Right atrium auricular region (tissue), 2 donors: ENCODE measurements around the gene PAXX. TPM values are rescaled to one million over a fixed set of nuclear protein-coding genes. Genes with fewer than 3 reads are reported as not detected.
A peak's percentile ranks its signal among the peaks of the same experiment; 100 is the strongest.

Experiments
- DNase-seq: peaks from one replicate; pipeline ENCODE4 v3.0.0-alpha.2; 2019; ENCODE audit warnings: low spot score
- H3K27ac ChIP-seq, 2 donors: fragments of 200-600 bp; sonication (generic); 1 replicate in 1 of 2; 2 replicates in 1 of 2; pipeline ENCODE4 v1.5.1; 2016 to 2019
- H3K27me3 ChIP-seq, 2 donors: fragments of 200-600 bp; sonication (generic); one replicate each; pipeline versions ENCODE4 v1.5.1 to v1.6.0; 2017 to 2019
- H3K36me3 ChIP-seq: fragments of 200-600 bp; sonication (generic); one replicate; pipeline ENCODE4 v1.5.1; 2016
- H3K4me1 ChIP-seq, 2 donors: fragments of 200-600 bp; sonication (generic); one replicate each; pipeline versions ENCODE4 v1.5.1 to v1.6.0; 2017 to 2019
- H3K4me3 ChIP-seq, 2 donors: fragments of 200-600 bp; sonication (generic); 1 replicate in 1 of 2; 2 replicates in 1 of 2; pipeline ENCODE4 v1.5.1; 2017 to 2019; ENCODE audit warnings: mild to moderate bottlenecking in 1 of 2, moderate library complexity in 1 of 2
- H3K9me3 ChIP-seq, 2 donors: fragments of 200-600 bp; sonication (generic); one replicate each; pipeline ENCODE4 v1.5.1; 2019
- CTCF ChIP-seq, 2 donors: fragments of 200-600 bp; sonication (generic); IDR thresholded peaks; one replicate each; pipeline ENCODE4 v1.5.1; 2019; ENCODE audit warnings: antibody characterized with exemption in 2 of 2
- total RNA-seq, 2 donors: library from RNA; depleted of rRNA; stranded (reverse); fragments of >200 nt; gene quantifications; one replicate each; pipeline ENCODE4 v1.1.0, GENCODE V29; 2016

PAXX gene
- total RNA-seq, 2 donors from 2014 or later, result 27.4 to 37.5 TPM

- no peak for TF ChIP-seq CTCF (IDR thresholded peaks at IDR 0.05)
- H3K36me3 ChIP-seq, result no peaks in the 10 kb centered on the region
- peak overlapping the region; percentile 5 to 32 for H3K4me3 ChIP-seq
- H3K9me3 ChIP-seq, result no peaks in the 10 kb centered on the region
- no peak for DNase-seq
- no peaks in the 10 kb centered on the region for H3K27me3 ChIP-seq
- H3K27ac ChIP-seq, result no peak overlapping the region
- peaks cover 0 to 58% of the 10 kb centered on the region in 2 donors for H3K4me1 ChIP-seq
Measured at GRCh38 chr9:136985027-136985602, 7.1 kb upstream of the PAXX start.

GRCh38 chr9:136985853-136986252 is 6.4 kb upstream of the PAXX start:
- Histone ChIP-seq H3K27me3 (no peaks in the 10 kb centered on the region), H3K9me3 (no peaks in the 10 kb centered on the region), H3K36me3 (no peaks in the 10 kb centered on the region), H3K4me1 (peaks cover 0 to 50% of the 10 kb centered on the region in 2 donors), H3K4me3 (peak overlapping the region; percentile 6 to 32), H3K27ac (no peak overlapping the region)
- DNase-seq, result no peak
- TF ChIP-seq CTCF (IDR thresholded peaks at IDR 0.05), result no peak

GRCh38 chr9:136988872-136989271 is 3.4 kb upstream of the PAXX start:
- H3K4me1 ChIP-seq, result peaks cover 0 to 42% of the 10 kb centered on the region in 2 donors
- H3K4me3 ChIP-seq, result no peak overlapping the region
- H3K27ac ChIP-seq, result no peak overlapping the region
- H3K36me3 ChIP-seq, result no peaks in the 10 kb centered on the region
- no peak for DNase-seq
- TF ChIP-seq CTCF (IDR thresholded peaks at IDR 0.05), result no peak
- no peaks in the 10 kb centered on the region for H3K9me3 ChIP-seq
- no peaks in the 10 kb centered on the region for H3K27me3 ChIP-seq

- Histone ChIP-seq H3K27me3 (no peaks in the 10 kb centered on the region), H3K27ac (no peak overlapping the region), H3K4me3 (no peak overlapping the region), H3K4me1 (peaks cover 0 to 44% of the 10 kb centered on the region in 2 donors), H3K9me3 (no peaks in the 10 kb centered on the region), H3K36me3 (no peaks in the 10 kb centered on the region)
- no peak for TF ChIP-seq CTCF (IDR thresholded peaks at IDR 0.05)
- no peak for DNase-seq
Measured at GRCh38 chr9:136990242-136990911, 1.8 kb upstream of the PAXX start.

- no peak for DNase-seq
- TF ChIP-seq CTCF (IDR thresholded peaks at IDR 0.05), result no peak
- H3K36me3 ChIP-seq, result no peaks in the 10 kb centered on the region
- peak overlapping the region; percentile 65 to 78 for H3K4me3 ChIP-seq
- no peaks in the 10 kb centered on the region for H3K9me3 ChIP-seq
- H3K27me3 ChIP-seq, result no peaks in the 10 kb centered on the region
- H3K27ac ChIP-seq, result peak overlapping the region; percentile 78 to 88
- peaks cover 0 to 55% of the 10 kb centered on the region in 2 donors for H3K4me1 ChIP-seq
Measured at GRCh38 chr9:136992819-136993369, 672 bp downstream of the PAXX start.
